ENCODE results near the gene MRPL50.

DNA sequence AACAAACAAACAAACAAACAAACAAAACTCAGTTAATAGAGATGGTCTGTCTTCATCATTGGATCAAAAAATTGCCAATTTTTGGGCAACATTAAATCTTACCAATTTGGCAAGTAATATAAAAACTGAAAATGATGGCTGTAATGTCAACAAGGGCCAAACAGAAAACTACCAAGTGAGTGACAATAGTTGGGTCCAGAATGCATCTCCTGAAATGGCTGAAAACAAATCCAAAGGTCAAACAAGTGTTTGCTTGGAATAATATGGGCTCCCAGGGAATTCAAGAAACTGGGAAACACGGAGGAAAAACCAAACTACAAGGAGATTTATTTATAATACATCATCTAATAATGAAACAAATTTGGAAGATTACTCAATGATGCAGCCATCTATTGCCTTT is 38.7 kb downstream of the MRPL50 start:
- TF ChIP-seq POLR2A (IDR thresholded peaks at IDR 0.05) = no peak
- TF ChIP-seq, protein P1, sequence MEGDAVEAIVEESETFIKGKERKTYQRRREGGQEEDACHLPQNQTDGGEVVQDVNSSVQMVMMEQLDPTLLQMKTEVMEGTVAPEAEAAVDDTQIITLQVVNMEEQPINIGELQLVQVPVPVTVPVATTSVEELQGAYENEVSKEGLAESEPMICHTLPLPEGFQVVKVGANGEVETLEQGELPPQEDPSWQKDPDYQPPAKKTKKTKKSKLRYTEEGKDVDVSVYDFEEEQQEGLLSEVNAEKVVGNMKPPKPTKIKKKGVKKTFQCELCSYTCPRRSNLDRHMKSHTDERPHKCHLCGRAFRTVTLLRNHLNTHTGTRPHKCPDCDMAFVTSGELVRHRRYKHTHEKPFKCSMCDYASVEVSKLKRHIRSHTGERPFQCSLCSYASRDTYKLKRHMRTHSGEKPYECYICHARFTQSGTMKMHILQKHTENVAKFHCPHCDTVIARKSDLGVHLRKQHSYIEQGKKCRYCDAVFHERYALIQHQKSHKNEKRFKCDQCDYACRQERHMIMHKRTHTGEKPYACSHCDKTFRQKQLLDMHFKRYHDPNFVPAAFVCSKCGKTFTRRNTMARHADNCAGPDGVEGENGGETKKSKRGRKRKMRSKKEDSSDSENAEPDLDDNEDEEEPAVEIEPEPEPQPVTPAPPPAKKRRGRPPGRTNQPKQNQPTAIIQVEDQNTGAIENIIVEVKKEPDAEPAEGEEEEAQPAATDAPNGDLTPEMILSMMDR (IDR thresholded peaks at IDR 0.05) = no peak

All from uterus (tissue), 2 donors.